Activated naive CD4-positive, alpha-beta T cell treated with anti-CD3 and anti-CD28 coated beads, Interleukin-2, amount 50 U/mL, for 24 hours (primary cell): Measurements from ENCODE around the gene EDN3.

ENCODE experiments used
- H3K27ac Mint-ChIP-seq: one replicate; pipeline ENCODE4 v1.8.0; 2021; ENCODE audit warnings: mild to moderate bottlenecking, mixed read lengths
- H3K27me3 Mint-ChIP-seq: one replicate; pipeline ENCODE4 v1.8.0; 2021; ENCODE audit warnings: mixed read lengths
- H3K36me3 Mint-ChIP-seq: one replicate; pipeline ENCODE4 v1.8.0; 2021; ENCODE audit warnings: mixed read lengths
- H3K4me1 Mint-ChIP-seq: one replicate; pipeline ENCODE4 v1.8.0; 2021; ENCODE audit warnings: mixed read lengths
- H3K4me3 Mint-ChIP-seq: one replicate; pipeline ENCODE4 v1.8.0; 2021; ENCODE audit warnings: mild to moderate bottlenecking, mixed read lengths
- H3K9me3 Mint-ChIP-seq: one replicate; pipeline ENCODE4 v1.8.0; 2021; ENCODE audit warnings: mixed read lengths

The EDN3 gene

GRCh38 chr20:59300333-59301081 lies at the start of gene EDN3:
Gene EDN3 (plus strand): TSS chr20:59300611. CDS start chr20:59300813, 202 bp downstream.
- Mint-ChIP-seq H3K4me3 (no peak within 1 kb of the TSS), H3K27me3 (peaks cover 13% of the 10 kb centered on the region), H3K4me1 (no peaks in the 10 kb centered on the region), H3K27ac (no peak within 1 kb of the TSS), H3K9me3 (no peaks in the 10 kb centered on the region), H3K36me3 (no peaks in the 10 kb centered on the region)

DNA sequence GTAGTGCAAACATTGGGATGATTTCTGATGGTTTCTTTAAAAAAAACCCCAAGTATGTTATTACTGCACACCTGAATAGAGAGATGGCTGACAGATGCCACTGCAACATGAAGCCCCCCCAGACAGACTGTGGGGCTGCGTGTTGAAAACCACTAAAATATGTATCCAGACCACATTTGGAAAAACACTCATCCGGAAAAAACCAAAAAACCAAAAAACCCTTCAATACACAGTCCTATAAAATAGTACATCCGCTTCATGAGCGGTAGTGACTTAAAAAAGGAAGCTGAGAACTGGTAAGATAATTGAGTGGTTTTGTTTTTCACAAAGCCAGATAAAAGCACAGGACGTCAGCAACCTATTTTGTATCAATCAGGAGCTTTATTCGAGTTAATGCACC lies 47.1 kb upstream of the EDN3 start:
- Mint-ChIP-seq H3K4me3 (peak overlapping the region; percentile 36), H3K27me3 (no peaks in the 10 kb centered on the region), H3K36me3 (peaks cover 32% of the 10 kb centered on the region), H3K9me3 (peaks cover 14% of the 10 kb centered on the region), H3K27ac (peak overlapping the region; percentile 97), H3K4me1 (peaks cover 73% of the 10 kb centered on the region)

GRCh38 chr20:59253779-59254319 lies 46.6 kb upstream of the EDN3 start:
- no peaks in the 10 kb centered on the region for H3K27me3 Mint-ChIP-seq
- H3K27ac Mint-ChIP-seq: peak overlapping the region; percentile 97
- H3K9me3 Mint-ChIP-seq: peaks cover 14% of the 10 kb centered on the region
- H3K4me1 Mint-ChIP-seq: peaks cover 74% of the 10 kb centered on the region
- H3K36me3 Mint-ChIP-seq: peaks cover 30% of the 10 kb centered on the region
- H3K4me3 Mint-ChIP-seq: peak overlapping the region; percentile 68

GRCh38 chr20:59255256-59255655 lies 45.2 kb upstream of the EDN3 start:
- Mint-ChIP-seq H3K4me3 (no peak overlapping the region), H3K9me3 (peaks cover 14% of the 10 kb centered on the region), H3K4me1 (peaks cover 75% of the 10 kb centered on the region), H3K27ac (no peak overlapping the region), H3K27me3 (no peaks in the 10 kb centered on the region), H3K36me3 (peaks cover 21% of the 10 kb centered on the region)

GRCh38 chr20:59258221-59258621 lies 42.2 kb upstream of the EDN3 start:
- no peaks in the 10 kb centered on the region for H3K9me3 Mint-ChIP-seq
- peak overlapping the region; percentile 91 for H3K27ac Mint-ChIP-seq
- no peaks in the 10 kb centered on the region for H3K27me3 Mint-ChIP-seq
- H3K4me3 Mint-ChIP-seq: peak overlapping the region; percentile 5
- peaks cover 46% of the 10 kb centered on the region for H3K4me1 Mint-ChIP-seq
- H3K36me3 Mint-ChIP-seq: peaks cover 4% of the 10 kb centered on the region

DNA sequence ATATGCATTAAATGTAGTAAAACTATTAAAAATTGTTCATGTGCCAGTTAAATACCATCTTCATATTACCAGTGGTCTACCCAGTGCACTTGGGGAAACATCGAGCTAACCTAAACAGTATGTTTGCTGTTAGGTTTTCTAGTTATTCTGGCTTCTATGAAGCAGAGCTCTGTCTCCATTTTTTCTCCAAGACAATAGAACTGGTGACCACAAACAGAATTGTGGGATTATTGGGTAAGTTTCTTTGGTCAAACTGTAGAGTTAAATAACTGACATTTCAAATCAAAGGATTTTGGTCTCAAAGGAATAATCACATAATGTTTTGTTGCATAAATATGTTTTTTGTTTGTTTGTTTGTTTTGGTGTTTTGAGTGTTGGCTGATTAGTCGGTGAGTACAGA lies 40.5 kb upstream of the EDN3 start:
- Mint-ChIP-seq H3K36me3 (peaks cover 2% of the 10 kb centered on the region), H3K4me1 (peaks cover 29% of the 10 kb centered on the region), H3K4me3 (no peak overlapping the region), H3K27me3 (no peaks in the 10 kb centered on the region), H3K27ac (no peak overlapping the region), H3K9me3 (no peaks in the 10 kb centered on the region)

DNA sequence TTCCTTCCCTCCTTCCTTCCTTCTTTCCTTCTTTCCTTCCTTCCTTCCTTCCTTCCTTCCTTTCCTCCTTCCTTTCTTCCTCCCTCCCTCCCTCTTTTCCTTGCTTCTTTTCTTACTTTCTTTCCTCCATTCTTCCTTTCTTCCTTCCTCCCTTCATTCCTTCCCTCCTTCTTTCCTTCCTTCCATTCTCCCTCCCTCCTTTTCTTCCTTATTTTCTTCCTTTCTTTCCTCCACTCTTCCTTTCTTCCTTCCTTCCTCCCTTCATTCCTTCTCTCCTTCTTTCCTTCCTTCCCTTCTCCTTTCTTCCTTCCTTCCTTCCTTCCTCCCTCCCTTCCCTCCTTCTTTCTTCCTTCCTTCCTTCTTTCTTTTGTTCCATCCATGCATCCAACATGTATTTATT lies 35.1 kb upstream of the EDN3 start:
- Mint-ChIP-seq H3K9me3 (no peaks in the 10 kb centered on the region), H3K4me1 (peaks cover 4% of the 10 kb centered on the region), H3K36me3 (no peaks in the 10 kb centered on the region), H3K4me3 (no peak overlapping the region), H3K27ac (no peak overlapping the region), H3K27me3 (no peaks in the 10 kb centered on the region)

DNA sequence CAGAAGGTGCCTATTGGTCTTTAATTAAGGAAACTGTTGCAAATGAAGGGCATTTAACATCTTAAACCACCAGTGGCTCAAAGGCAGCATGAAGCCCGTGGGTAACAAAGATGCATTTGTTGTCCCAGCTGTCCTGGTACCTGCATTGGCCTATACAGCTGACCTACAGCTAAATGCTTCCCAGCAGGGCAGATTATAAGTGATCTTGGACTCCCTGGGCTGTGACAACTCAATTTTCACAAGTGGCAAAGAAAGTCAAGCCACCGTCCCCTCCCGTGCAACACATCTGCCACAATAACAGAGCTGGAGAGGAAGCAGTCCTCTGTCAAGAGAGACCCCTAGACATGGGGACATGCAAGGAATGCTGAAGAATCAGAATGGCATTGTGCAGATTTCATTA lies 31.5 kb upstream of the EDN3 start:
- H3K4me3 Mint-ChIP-seq: no peak overlapping the region
- peaks cover 1% of the 10 kb centered on the region for H3K27me3 Mint-ChIP-seq

DNA sequence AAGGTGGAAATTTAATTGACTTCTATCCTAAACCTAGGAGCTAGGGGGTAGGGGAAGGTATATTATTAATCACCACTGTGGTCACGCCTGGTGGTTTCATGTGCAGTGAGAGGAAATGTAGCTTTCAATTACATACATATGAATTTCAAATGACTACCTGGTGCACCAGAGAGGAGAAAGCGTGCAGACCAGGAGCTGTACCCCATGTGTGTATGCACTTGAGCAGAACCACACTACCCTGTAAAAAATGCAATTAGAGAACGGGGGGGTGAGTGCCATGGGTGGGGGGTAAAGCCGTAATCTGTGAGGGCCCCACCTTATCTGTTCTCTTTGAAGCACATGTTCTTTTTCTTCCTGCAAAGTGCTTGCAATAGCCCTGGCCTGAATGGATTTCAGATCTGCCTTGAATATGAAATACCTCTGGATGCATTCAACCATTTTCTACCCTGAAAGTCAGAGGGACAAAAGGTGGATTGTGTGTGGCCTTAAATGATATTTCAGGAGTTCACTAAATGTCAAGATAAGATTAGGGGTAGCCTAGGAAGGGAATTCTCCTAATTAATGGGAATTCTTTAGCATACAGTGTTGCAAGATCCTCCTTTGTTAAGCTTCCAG lies 30.9 kb upstream of the EDN3 start:
- Mint-ChIP-seq H3K4me3 (no peak overlapping the region), H3K27ac (no peak overlapping the region), H3K36me3 (no peaks in the 10 kb centered on the region), H3K27me3 (peaks cover 1% of the 10 kb centered on the region), H3K4me1 (peaks cover 17% of the 10 kb centered on the region), H3K9me3 (no peaks in the 10 kb centered on the region)

More for the DNA sequence above, 31.5 kb upstream of the EDN3 start:
- Mint-ChIP-seq H3K36me3 (no peaks in the 10 kb centered on the region), H3K9me3 (no peaks in the 10 kb centered on the region), H3K27ac (no peak overlapping the region), H3K4me1 (peaks cover 10% of the 10 kb centered on the region)

GRCh38 chr20:59270380-59270779 lies 30.0 kb upstream of the EDN3 start:
- Mint-ChIP-seq H3K27ac (no peak overlapping the region), H3K27me3 (peaks cover 1% of the 10 kb centered on the region), H3K9me3 (no peaks in the 10 kb centered on the region), H3K4me3 (no peak overlapping the region), H3K36me3 (no peaks in the 10 kb centered on the region), H3K4me1 (peaks cover 20% of the 10 kb centered on the region)

- Mint-ChIP-seq H3K4me3 (no peak overlapping the region), H3K9me3 (no peaks in the 10 kb centered on the region), H3K4me1 (peaks cover 27% of the 10 kb centered on the region), H3K27me3 (peaks cover 1% of the 10 kb centered on the region), H3K27ac (no peak overlapping the region), H3K36me3 (peaks cover 2% of the 10 kb centered on the region)
Observed at GRCh38 chr20:59273739-59274357, 26.6 kb upstream of the EDN3 start.

GRCh38 chr20:59276938-59277337 lies 23.5 kb upstream of the EDN3 start:
- H3K4me1 Mint-ChIP-seq: peaks cover 23% of the 10 kb centered on the region
- H3K4me3 Mint-ChIP-seq: no peak overlapping the region
- no peak overlapping the region for H3K27ac Mint-ChIP-seq
- H3K9me3 Mint-ChIP-seq: no peaks in the 10 kb centered on the region
- no peaks in the 10 kb centered on the region for H3K27me3 Mint-ChIP-seq
- peaks cover 2% of the 10 kb centered on the region for H3K36me3 Mint-ChIP-seq

DNA sequence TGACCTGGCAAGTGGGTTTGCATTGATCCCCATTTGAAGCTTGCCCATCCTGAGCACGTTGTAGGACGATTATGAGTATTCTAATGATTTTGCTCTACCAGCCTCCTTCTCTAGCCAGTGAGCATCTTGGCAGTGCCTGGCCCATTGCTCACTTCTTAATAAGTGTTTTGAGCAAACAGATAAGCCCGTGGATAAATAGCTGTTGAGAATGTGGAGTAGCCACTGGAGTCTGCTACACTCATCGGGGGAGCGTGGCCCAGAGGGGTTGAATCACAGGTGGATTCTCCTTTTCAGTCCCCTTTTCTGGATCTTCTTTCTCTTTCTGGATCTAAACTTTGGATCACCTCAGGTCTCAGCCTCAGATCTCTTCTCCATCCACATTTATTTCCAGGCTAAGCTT lies 15.9 kb upstream of the EDN3 start:
- Mint-ChIP-seq H3K27me3 (no peaks in the 10 kb centered on the region), H3K36me3 (no peaks in the 10 kb centered on the region), H3K4me3 (no peak overlapping the region), H3K4me1 (no peaks in the 10 kb centered on the region), H3K9me3 (no peaks in the 10 kb centered on the region), H3K27ac (no peak overlapping the region)

DNA sequence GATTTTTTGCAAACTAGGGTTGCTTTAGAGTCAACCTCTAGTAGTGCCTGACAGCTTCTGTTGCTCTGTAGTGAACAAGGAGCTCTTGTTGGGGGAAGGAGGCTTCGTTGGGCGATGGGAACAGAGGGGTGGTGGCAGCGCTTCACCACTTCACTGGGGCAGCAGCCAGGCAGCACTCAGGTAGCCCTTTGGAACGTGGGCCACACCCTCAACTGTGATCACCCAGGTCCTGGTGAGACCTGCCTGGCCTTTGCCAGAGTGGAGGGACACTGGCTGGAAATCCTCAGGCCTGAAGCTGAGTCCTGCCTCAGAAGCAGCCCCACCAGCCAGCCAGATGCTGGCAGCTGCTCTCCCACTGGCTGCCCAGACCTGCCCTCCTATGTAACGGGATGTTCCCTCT lies 10.4 kb upstream of the EDN3 start:
- Mint-ChIP-seq H3K27me3 (no peaks in the 10 kb centered on the region), H3K27ac (no peak overlapping the region)

GRCh38 chr20:59291740-59292383 lies 8.5 kb upstream of the EDN3 start:
- H3K27me3 Mint-ChIP-seq: no peaks in the 10 kb centered on the region
- no peaks in the 10 kb centered on the region for H3K36me3 Mint-ChIP-seq
- no peak overlapping the region for H3K4me3 Mint-ChIP-seq
- no peak overlapping the region for H3K27ac Mint-ChIP-seq
- no peaks in the 10 kb centered on the region for H3K9me3 Mint-ChIP-seq
- no peaks in the 10 kb centered on the region for H3K4me1 Mint-ChIP-seq

More for the DNA sequence above, 10.4 kb upstream of the EDN3 start:
- Mint-ChIP-seq H3K9me3 (no peaks in the 10 kb centered on the region), H3K36me3 (no peaks in the 10 kb centered on the region), H3K4me1 (no peaks in the 10 kb centered on the region), H3K4me3 (no peak overlapping the region)
